ENCODE data around the gene SFMBT2.

Gene SFMBT2

DNA sequence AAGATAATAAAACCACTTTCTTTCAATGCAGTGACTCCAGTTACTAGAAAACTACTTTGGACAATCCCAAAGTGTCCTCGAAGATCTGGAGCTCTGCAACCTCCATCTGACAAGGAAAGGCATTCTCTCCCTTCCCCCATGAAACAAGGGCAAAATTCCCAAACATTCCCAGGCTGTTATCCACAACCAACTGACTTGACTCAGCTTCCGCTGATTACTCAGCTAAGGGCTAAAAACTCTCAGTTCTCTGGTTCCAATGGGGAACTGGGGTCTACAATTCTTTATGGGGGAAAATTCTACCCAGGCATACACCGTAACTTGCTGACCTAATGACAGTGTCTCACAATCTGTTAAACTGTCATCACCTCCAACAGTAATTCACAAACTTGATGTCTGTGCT is 48.4 kb downstream of the SFMBT2 start:
- no peak for DNase-seq

DNA sequence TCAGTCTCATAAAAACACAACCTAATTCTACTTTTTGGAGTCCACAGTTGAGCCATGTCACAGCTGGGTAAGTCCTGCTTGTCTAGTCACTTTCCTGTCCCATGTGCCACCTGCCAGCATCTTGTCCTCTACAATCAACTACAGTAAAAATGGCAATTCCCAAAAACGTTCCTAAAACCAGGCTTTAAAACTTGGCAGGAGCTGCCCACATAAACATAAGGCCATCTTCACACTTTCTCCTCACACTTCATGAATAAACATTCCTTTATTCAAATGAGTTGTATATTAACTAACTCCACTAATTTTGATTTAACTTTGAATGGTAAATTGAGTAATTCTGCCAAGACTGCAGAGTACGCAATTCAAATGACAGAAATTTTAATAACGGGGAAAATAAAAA is 49.5 kb downstream of the SFMBT2 start:
- no peak for DNase-seq

DNA sequence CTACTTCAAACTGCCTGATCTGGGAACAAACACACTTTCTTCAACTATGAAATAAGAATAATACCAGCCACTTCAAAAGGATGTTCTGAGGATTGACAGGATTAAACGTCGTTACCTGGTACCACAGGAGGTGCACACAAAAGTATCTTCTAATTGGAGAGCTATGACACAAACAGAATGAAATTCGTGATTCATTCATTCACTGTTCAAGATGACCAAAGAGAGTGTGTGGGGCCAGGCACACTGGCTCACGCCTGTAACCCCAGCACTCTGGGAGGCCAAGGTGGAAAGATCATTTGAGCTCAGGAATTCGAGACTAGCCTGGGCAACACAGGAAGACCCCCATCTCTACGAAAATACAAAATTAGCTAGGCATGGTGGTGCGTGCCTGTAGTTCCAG is 50.9 kb downstream of the SFMBT2 start:
- DNase-seq, result no peak

DNA sequence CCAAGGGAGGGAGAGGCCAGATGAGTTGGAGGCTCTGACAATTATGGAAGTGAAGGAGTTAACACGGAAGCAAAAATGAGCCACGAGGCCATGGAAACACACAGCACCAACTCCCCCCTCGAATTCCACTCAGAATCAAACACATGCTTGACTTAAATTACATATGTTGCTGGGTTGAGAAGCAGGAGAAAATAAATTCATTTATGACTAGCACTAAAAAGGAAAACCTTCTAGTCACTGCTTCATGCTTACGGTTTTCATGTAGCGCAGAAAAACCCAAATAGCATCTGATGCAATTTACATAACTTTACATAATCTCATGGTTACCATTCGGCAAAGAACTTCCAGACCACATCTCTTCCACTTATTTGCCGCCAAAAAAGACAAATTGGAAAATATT is 51.5 kb downstream of the SFMBT2 start:
- no peak for DNase-seq

DNA sequence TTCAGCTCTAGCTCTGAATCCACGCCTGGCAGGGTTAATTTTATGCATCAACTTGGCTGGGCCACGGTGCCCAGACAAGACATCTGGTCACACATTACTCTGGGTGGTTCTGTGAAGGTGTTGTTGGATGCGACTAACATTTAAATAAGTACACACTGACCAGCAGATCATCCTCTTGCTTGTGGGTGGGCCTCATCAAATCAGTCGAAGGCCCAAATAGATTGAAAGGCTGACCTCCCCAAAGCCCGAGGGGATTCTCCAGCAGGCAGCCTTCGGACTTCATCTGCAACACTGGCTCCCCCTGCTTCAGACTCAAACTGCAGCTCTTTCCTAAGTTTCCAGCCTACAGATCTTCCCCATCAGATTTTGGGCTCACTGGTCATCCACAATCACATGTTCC is 53.6 kb downstream of the SFMBT2 start:
- DNase-seq, result no peak

DNA sequence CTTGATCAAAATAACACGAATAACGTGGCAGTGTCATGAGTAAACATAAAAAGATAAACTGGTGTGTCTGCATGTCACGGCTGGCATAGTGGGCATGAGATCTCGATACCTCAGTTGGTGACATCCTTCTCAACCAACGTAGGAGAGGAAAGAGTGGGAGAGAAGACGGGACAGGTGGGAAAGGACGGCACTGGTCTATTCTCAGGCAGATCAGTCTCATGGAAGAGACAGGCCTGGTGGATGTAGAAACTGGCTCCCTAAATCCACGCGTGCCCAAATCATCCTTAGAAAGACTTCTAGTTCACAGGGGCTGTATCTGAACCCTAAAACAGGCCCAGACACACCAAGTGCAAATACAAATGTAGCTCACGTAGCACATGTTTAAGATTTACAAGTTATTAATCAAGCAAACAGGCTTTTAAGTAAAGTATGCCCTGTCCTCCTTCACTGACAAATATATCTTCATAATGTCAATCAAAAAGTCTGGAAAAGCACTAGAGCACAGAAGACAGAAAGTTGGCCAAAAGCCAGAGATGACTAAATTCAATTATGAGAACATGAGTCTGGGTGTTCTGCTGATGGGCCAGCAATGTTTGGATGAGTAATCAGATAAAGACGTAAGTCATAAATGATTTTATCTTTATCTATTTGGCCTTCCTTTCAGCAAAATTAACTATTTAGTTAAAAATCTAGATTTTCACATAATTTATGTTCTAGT is 56.3 kb downstream of the SFMBT2 start:
- no peak for DNase-seq

DNA sequence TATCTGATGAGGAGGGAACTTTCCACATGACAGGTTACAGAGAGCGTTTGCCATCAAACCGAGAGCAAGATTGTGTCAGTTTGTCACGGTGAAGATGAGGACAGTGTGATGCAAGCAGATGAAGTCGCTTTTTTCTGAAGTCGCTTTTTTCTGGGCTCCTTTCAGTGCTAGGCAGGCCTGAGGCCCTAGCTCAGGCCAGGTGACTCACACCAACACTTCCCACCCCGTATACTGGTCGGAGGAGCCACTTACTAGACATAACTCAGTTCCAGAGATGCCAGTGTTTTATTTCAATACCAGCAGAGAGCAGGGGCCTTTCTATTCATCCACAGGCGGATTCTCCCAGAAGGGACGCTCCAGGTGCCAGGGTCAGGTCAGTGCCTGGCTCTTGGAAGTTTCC is 58.9 kb downstream of the SFMBT2 start:
- no peak for DNase-seq

DNA sequence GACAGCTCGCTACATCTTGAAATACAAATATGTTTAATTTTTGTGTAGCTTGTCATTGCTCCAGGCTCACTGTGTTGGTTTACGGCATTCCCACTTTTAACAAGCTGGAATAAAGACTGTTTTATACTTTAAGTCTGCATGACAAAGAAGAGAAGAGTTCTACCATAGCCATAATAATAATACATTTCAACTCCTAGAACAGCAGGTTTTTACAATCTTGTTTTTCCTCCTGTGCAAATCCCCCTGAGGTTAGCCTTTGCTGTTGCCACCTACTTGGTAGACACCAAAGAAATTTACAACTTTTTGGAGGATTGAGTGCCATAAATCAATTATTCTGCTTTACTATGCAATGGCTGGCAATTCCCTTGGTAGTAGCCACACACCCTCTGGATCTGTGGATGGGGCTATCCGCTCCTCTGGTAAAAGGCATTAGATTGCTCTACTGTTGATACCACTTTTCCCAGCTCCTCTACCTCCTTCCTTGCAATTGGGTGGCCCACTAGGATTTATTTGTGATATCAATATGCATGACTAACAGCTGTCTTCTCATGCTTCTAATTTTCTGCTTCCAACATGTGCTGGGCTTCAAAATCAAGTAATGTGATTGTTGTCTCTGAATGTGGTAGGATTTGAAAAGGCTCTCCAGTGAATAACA is 60.2 kb downstream of the SFMBT2 start:
- DNase-seq, result no peak

DNA sequence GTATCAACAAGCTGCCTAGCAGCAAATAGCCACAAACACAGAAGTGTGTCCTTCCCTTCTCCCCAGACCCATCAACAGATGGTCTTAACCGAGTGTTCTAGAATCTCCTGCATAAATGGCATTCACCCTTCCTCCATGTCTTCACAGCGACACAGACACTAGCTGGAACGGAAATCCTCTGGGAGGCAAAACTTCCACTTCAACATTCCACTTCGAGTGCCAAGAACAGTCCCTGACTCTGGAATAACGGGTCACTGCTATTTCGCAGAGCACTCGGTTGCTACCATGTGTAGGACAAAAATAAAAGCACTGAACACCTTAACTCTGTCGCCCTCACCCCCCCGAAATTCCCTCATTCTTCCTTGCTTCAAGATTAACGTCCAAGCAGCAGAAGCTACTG is 65.1 kb downstream of the SFMBT2 start:
- no peak for DNase-seq

DNA sequence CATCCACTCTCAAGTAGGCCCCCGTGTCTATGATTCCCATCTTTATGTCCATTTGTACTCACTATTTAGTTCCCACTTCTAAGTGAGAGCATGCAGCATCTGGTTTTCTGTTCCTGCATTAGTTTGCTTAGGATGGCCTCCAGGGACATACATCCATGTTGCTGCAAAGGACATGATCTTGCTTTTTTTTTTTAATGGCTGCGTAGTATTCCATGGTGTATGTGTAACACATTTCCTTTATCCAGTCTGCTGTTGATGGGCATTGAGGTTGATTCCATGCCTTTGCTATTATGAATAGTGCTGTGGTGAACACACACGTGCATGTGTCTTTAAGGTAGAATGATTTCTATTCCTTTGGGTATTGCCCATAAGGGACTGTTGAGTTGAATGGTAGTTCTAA is 67.8 kb downstream of the SFMBT2 start:
- no peak for DNase-seq

DNA sequence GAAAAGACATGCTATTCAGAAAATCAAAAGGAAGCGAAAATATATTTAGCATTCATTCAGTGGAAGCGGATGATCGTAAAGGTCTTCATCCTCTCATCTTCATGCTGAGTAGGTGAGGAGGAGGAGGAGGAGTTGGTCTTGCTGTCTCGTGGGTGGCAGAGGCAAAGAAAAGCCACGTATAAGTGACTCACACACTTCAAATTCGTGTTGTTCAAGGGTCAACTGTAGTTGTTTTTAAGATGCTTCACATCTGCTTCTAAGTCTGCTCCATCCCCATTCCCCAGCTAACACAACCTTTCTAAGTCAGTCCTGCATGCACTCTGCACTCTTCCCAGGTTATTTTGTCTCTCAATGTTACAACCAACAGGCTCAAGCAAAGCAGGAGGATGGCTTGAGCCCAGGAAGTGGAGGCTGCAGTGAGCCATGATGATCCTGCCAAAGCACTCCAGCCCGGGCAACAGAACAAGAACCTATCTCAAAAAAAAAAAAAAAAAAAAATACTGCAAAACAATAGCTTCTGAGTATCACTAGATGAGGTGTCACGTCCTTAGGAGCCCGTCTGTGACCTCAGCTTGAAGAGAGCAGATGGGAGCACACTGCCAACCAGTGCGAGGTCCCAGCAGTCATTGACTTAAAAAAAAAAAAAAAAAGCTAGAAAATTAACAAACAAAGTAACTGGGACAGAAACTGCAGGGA is 70.5 kb downstream of the SFMBT2 start:
- DNase-seq, result no peak

DNA sequence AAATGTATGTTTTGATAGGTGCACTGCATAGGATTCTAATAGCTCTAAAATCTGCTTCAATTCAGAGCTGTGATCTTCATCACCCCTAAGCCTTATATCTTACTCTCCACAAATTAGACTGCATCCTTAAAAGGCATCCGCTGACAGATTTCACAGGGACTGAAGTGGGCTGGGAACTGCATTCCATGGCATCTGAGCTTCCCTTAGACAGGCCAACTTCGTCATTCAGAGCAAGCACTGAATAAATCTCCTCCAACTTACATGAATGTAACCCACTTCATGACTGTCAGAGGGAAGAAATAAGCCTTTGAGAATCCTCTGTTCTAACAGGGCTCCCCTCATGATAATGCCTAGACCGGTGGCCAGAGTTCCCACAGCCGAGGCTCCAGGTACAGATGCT is 71.3 kb downstream of the SFMBT2 start:
- no peak for DNase-seq

DNA sequence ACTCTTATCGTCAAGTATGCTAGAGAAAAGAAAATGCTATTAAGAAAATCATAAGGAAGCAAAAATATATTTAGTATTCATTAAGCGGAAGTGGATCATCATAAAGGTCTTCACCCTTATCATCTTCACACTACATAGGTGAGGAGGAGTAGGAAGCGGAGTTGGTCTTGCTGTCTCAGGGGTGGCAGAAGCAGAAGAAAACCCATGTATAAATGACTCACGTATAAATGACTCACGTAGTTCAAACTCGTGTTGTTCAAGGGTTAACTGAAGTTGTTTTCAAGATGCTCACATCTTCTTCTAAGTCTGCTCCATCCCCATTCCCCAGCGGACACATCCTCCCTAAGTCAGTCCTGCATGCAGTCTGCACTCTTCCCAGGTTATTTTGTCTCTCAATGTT is 72.4 kb downstream of the SFMBT2 start:
- DNase-seq, result no peak

DNA sequence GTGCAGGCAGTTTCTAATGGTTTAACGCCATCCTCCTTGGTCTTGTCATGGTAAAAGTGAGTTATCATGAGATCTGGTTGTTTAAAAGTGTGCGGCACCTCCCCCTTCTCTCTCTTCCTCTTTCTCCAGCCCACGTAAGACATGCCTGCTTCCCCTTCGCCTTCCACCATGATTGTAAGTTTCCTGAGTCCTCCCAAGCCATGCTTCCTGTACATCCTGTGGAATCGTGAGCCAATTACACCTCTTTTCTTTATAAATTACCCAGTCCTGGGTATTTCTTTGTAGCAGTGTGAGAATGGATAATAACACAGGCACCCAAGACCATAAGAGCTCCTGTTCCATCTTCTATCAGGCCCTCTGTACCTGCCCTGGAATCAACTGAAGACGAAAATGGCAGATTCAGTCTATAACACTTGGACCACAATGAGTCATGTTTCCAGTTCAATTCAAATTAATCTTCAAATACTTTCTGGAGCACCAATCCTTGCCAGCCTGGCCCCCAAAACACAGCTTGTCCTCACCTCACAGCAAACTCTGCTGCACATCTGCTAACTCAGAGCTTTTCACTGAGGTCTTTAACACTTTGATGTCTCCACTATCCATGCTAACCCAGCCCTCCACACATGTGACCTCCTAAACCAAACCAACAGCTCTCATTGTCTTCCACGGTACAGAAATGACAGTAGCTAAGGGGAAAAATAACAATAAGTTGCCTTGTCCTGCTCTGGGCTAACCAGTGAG is 73.2 kb downstream of the SFMBT2 start:
- no peak for DNase-seq

DNA sequence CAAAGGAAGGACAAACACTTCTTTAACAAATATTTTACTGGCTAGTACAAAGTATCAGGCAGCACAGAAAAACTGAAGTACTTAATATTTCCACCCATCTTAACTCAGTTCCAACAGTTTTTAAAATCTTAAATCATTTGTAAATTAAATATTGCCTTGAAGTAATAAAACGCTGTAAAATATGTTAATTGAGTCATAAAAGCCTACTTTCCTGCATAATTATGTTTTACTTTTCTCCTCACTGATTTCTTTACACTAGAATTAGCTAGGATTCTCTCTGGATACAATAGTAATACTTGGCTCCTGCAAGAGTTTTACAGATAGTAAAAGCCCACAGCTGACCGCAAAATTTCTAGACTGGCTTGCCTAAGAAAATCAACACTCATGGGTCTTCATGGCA is 74.9 kb downstream of the SFMBT2 start:
- no peak for DNase-seq

DNA sequence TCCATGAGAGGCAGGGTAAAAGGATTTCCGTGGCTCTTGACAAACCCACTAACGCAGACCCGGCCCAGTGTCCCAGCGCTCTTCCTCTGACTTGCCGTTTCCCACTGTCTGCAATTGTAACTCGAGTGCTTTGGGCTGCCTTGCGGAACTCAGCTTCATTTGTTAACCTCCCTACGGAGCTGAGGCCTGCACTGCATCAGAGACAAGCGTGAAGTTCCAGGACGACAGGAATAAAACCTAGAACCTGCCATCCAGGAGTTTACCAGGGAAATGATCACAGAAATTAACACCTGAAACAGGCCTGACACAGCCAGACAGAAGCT is 76.2 kb downstream of the SFMBT2 start:
- DNase-seq, result no peak

DNA sequence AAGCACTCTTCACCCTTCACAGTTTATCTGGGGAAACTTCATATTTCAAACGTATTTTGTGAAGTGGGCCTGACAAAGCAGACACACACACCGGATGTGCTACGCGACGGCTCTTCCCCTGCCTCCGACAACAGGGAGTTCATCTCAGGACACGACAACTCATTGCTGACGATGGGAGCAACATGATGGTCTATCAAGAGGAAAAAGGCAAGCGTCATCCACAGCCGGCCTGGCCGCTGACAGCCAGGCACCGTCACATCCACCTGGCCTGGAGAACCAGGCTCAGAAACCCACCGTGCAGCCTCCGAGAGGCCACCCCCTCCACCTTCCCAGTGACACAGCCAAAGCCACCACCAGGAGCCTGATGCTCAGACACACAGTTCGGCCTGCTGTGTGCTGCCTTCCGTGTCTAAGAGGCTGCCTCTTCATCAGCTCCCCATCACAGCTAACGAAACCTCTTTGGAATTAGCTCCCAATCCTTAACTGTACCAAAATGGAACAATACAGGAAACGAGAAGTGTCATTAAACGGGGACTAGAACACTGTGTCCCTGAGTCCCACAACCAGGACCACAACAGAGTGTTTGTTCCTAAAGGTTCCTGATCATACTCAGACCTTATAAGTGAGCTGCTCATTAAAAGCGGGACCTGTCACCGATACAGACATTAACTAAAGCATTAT is 76.7 kb downstream of the SFMBT2 start:
- no peak for DNase-seq

DNA sequence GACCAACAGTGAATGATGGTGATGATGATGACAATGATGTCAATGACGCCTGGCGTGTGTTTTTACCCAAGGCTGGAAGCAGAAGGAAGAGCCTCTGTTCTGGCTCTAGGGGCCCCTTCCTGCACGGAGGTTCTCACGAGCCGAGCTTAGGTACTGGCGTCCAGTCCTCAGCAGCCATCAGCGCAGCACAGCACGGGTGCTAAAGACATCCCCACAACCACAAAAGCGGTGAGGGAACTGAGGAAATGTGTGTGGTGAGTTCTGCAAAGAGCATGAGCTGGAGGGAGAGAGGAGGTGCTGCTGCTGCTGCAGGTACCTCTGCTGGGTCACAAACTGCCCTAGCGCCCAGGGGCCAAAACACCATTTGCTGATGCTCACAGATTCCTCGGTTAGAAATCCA is 81.6 kb downstream of the SFMBT2 start:
- no peak for DNase-seq

DNA sequence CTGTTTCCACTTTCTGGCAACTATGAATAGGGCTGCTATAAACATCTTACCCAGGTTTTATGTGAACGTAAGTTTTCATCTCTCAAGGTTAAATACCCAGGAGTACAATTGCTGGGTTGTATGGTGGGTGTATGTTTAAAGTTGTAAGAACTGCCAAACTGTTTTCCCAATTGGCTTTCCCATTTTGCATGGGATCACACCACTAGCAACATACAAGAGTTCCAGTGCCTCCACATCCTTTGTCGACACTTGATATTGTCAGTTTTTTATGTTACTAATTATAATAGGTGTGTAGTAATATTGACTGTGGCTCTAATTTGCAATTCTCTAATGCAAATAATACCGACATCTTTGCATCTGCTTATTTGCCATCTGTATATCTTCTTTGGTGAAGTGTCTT is 82.9 kb downstream of the SFMBT2 start:
- DNase-seq, result no peak

DNA sequence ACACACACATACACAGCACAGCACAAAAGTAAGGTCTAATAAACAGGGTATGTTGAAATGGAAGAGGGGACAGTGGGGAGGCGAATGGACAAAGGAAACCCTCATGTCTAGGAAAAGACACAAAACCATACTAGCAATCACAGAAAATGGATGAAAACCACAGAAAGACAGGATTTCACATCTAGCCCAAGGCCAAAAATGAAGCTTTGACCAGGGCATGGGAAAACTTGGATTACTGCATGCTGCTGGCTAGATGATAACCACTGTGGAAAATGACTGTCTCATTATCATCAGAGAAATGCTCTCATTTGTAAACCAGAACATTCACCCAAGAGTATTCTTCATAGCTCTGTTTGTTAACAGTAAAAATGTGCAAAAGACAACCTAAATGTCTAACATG is 88.2 kb downstream of the SFMBT2 start:
- DNase-seq, result no peak

DNA sequence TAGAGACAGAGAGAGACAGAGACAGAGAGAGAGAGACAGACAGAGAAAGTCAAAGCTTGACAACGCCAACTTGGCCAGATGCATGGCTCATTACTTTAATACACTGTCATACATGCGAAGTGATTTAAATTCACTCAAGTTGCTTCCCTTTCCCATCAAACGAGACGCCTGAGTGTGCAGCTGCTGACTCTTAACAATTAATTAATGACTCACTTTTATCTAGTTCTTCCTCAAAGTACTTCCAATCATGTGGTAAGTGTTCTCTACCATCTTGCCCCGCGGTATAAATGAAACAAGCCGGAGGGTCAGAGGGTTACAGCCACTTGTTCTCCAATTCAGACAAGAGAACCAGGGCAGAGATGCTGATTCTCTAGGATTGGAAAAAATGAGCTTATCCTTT is 90.8 kb downstream of the SFMBT2 start:
- no peak for DNase-seq

DNA sequence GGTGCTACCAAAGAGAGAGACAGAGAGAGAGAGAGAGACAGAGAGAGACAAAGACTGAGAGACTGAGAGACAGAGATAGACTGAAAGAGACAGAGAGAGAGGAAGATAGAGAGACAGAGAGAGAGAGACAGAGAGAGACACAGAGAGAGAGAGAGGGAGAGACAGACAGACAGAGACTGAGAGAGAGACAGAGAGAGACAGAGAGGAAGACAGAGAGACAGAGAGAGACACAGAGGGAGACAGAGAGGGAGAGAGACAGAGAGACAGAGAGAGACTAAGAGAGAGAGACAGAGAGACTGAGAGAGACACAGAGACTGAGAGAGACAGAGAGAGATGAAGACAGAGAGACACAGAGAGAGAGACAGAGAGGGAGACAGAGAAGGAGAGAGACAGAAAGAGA is 91.2 kb downstream of the SFMBT2 start:
- DNase-seq, result no peak

DNA sequence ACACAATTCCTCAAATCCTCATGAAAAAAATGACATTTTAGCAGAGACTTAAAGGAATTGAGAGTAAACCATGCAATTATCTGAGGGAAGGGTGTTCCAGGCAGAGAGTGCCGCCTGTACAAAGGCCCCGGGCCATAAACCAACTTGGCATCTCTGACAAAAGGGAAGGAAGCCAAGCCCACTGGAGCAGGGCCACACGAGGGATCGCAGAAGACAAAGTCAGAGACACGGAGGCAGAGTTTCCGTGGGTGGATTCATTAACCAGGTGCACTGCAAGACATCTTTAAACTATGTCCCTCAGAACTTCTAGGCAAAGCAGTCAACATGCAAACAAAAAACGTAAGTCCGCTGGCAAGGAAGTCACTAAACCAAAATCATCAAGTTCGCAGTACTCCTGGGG is 92.0 kb downstream of the SFMBT2 start:
- no peak for DNase-seq

Measured in activated T-cell treated with anti-CD3 and anti-CD28 coated beads for 4 hours (primary cell).